CD4-positive, alpha-beta memory T cell (primary cell): ENCODE measurements around the gene LYPD1. TPM values are rescaled to one million over a fixed set of nuclear protein-coding genes. Genes with fewer than 3 reads are reported as not detected.
A peak's percentile ranks its signal among the peaks of the same experiment; 100 is the strongest.

Experiments
- CTCF ChIA-PET: fragments of 350-600 bp; sonication (Branson Sonifier 250); formaldehyde crosslinking; loops from one replicate; lab custom pipeline; 2021; ENCODE audit warnings: inconsistent platforms; ENCODE audit not compliant: partially characterized antibody; lab: Charles Lee
- POLR2A ChIA-PET: fragments of 350-600 bp; sonication (Branson Sonifier 250); formaldehyde crosslinking; loops from one replicate; lab custom pipeline; 2021; ENCODE audit not compliant: partially characterized antibody; lab: Charles Lee
- DNase-seq, 5 donors: peaks; one replicate each; pipeline versions ENCODE4 v3.0.0 to v3.0.0-alpha.2; 2020 to 2022; ENCODE audit warnings: mixed read lengths in 1 of 5
- H3K27ac ChIP-seq: one replicate; pipeline ENCODE4 v1.7.0; 2013; ENCODE audit warnings: low read depth, low read length
- H3K27me3 ChIP-seq: 2 replicates; pipeline ENCODE4 v1.7.0; 2013; ENCODE audit warnings: mild to moderate bottlenecking, low read length, moderate library complexity; ENCODE audit not compliant: insufficient read depth
- H3K36me3 ChIP-seq: 2 replicates; pipeline ENCODE4 v1.7.0; 2013; ENCODE audit warnings: mild to moderate bottlenecking, low read length, moderate library complexity; ENCODE audit not compliant: insufficient read depth
- H3K4me1 ChIP-seq: 2 replicates; pipeline ENCODE4 v1.7.0; 2013; ENCODE audit warnings: mild to moderate bottlenecking, low read length, moderate library complexity; ENCODE audit not compliant: insufficient read depth
- H3K4me3 ChIP-seq, 2 donors: one replicate each; pipeline ENCODE4 v1.7.0; 2013; ENCODE audit warnings: low read length in 2 of 2, mild to moderate bottlenecking in 1 of 2
- H3K9me3 ChIP-seq, 2 donors: one replicate each; pipeline ENCODE4 v1.7.0; 2013; ENCODE audit warnings: low read length in 2 of 2, control low read depth in 1 of 2; ENCODE audit not compliant: control insufficient read depth in 1 of 2
- H3K27ac Mint-ChIP-seq, 7 donors: one replicate each; pipeline ENCODE4 v1.8.0; 2020 to 2021; ENCODE audit warnings: mixed read lengths in 7 of 7, mild to moderate bottlenecking in 6 of 7, inconsistent platforms in 3 of 7, moderate library complexity in 3 of 7
- H3K27me3 Mint-ChIP-seq, 2 donors: one replicate each; pipeline ENCODE4 v1.8.0; 2020 to 2021; ENCODE audit warnings: mixed read lengths in 2 of 2
- H3K36me3 Mint-ChIP-seq, 2 donors: one replicate each; pipeline ENCODE4 v1.8.0; 2020 to 2021; ENCODE audit warnings: mixed read lengths in 2 of 2, inconsistent platforms in 1 of 2, mild to moderate bottlenecking in 1 of 2
- H3K4me1 Mint-ChIP-seq, 4 donors: one replicate each; pipeline ENCODE4 v1.8.0; 2020 to 2021; ENCODE audit warnings: mixed read lengths in 4 of 4, mild to moderate bottlenecking in 1 of 4
- H3K4me3 Mint-ChIP-seq, 8 donors: one replicate each; pipeline ENCODE4 v1.8.0; 2020 to 2021; ENCODE audit warnings: mixed read lengths in 8 of 8, mild to moderate bottlenecking in 7 of 8, moderate library complexity in 6 of 8, inconsistent platforms in 3 of 8
- H3K9me3 Mint-ChIP-seq, 8 donors: one replicate each; pipeline ENCODE4 v1.8.0; 2020 to 2021; ENCODE audit warnings: mixed read lengths in 8 of 8, mild to moderate bottlenecking in 5 of 8, inconsistent platforms in 3 of 8, moderate library complexity in 1 of 8
- intact Hi-C: fragments of 100-400 bp; cut with micrococcal nuclease; formaldehyde crosslinking; loops from one replicate; pipeline ENCODE4 v1.15.1; 2023
- polyA plus RNA-seq, 2 donors: library from polyadenylated mRNA; unstranded; fragments of 300-500 nt; fragmentation: Illumina TruSeq; gene quantifications; one replicate each; pipeline ENCODE4 v1.2.3, GENCODE V29; 2021
- total RNA-seq, 2 experiments: library from RNA; stranded (reverse); gene quantifications; one replicate each; pipeline ENCODE4 v1.2.3, GENCODE V29; 2021

The LYPD1 gene
- total and polyA plus RNA-seq, 4 experiments from 2014 or later, result not detected

DNA sequence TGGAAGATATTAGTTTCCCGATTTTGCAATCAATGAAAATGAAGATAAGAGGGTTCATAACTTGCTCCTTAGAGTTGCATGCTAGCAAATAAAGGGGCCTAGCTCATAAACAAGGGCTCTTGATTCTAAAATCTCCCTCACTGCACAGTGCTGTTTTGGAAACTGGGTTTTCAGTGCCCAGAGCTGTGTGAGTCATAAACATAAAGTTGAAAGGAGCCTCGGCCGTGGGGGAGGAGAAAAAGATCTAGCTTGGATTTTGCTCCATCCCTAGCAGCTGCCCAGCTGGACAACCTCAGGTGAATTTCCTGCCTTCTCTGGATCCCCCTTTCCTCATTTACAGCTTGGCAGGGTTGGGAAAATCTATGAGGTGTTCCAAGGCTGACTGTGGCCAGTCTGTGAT is 42.5 kb downstream of the LYPD1 start:
- Mint-ChIP-seq H3K36me3 (no peaks in the 10 kb centered on the region), H3K4me3 (no peak overlapping the region), H3K4me1 (no peaks in the 10 kb centered on the region), H3K27ac (no peak overlapping the region), H3K9me3 (peaks cover 0 to 6% (median under 1%) of the 10 kb centered on the region in 8 donors), H3K27me3 (peaks cover 0 to 2% of the 10 kb centered on the region in 2 donors)
- Histone ChIP-seq H3K27ac (no peak overlapping the region), H3K9me3 (no peaks in the 10 kb centered on the region), H3K4me1 (no peaks in the 10 kb centered on the region), H3K36me3 (no peaks in the 10 kb centered on the region), H3K4me3 (no peak overlapping the region), H3K27me3 (no peaks in the 10 kb centered on the region)
- CTCF ChIA-PET, result no interaction called here
- intact Hi-C loops, result no loop called here
- POLR2A ChIA-PET, result no interaction called here
- DNase-seq, result no peak

DNA sequence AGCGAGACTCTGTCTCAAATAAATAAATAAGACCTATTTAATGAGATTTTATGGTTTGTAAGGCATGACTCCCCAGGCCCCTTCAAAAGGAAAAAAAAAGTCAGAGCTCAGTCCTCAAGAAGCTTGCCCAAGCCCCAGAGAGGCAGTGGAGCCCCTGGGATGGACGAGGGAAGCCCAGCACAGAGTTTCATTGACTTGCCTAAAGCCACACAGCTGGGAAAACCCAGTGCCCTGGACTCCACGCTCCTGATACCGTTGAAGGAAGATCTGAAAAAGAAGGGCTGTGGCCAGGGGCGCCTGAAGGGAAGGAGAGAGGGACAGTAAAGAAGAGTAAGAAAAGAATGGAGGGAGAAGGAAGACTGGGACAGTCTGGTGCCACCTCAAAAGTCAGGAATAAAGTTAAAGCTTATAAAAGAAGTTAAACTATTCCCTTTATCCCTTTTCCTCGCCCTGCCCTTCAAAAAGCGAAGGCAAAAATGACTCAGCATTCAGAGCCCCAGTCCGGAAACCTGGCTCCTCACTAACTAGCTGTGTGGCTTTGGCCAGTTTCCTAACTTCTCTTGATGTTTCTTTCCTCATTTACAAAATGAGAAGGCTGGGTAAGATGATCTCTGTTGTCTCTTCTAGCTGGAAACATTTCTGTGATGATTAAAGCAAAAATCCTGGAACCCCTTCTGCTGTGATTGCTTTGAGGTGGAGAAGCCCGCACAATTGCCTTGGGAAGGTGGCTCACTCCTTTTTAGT is 46.7 kb downstream of the LYPD1 start:
- ChIA-PET POLR2A (no interaction called here), CTCF (no interaction called here)
- Mint-ChIP-seq H3K36me3 (no peaks in the 10 kb centered on the region), H3K4me3 (no peak overlapping the region), H3K4me1 (no peaks in the 10 kb centered on the region), H3K27ac (no peak overlapping the region), H3K27me3 (peaks cover 0 to 2% of the 10 kb centered on the region in 2 donors), H3K9me3 (peaks cover 0 to 4% (median 1%) of the 10 kb centered on the region in 8 donors)
- Histone ChIP-seq H3K27ac (no peak overlapping the region), H3K4me3 (no peak overlapping the region), H3K36me3 (no peaks in the 10 kb centered on the region), H3K4me1 (no peaks in the 10 kb centered on the region), H3K27me3 (no peaks in the 10 kb centered on the region), H3K9me3 (no peaks in the 10 kb centered on the region)
- no peak for DNase-seq
- intact Hi-C loops, result no loop called here

DNA sequence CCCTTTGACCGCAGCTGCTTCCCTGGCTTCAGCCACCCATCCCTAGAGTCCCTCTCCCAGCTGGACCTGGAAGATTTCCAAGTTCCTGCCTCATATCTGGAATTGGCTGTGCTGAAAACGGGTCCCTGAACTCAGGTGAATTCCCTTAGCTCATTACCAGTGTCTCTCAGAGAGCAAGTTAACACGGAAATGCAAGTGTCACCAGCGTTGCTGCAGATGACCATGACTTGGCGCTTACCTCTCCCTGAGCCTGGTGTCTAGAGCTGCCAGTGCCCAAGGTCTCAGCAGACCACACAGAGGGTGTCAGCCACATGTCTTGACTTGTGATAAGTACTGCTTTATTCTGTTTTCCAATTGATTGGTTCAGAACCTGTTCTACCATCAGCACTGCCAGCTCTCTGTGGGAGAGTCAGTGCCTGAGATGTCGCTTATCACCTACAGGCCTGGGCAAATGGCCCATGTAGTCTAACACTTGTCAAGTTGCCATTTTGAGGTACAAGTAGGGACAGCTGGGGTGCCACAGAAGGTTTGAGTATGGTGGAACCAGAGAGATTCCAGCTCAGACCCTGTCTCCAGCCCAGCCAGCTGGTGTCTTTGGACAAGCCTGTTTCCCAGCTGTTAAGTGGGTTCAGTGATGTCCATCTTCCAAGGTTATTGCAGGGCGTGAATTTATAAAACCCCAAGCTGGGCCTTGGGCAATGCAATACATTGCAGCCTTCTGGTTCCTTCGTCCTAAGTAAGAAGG is 48.7 kb downstream of the LYPD1 start:
- H3K36me3 ChIP-seq, result no peaks in the 10 kb centered on the region
- peaks cover 0 to 4% (median 1%) of the 10 kb centered on the region in 8 donors for H3K9me3 Mint-ChIP-seq
- H3K27ac Mint-ChIP-seq, result no peak overlapping the region
- ChIA-PET CTCF (no interaction called here), POLR2A (no interaction called here)
- DNase-seq, result no peak
- H3K27ac ChIP-seq, result no peak overlapping the region
- no peaks in the 10 kb centered on the region for H3K27me3 ChIP-seq
- no peak overlapping the region for H3K4me3 ChIP-seq
- H3K4me1 ChIP-seq, result no peaks in the 10 kb centered on the region
- no peak overlapping the region for H3K4me3 Mint-ChIP-seq
- peaks cover 0 to 2% of the 10 kb centered on the region in 2 donors for H3K27me3 Mint-ChIP-seq
- H3K4me1 Mint-ChIP-seq, result no peaks in the 10 kb centered on the region
- no peaks in the 10 kb centered on the region for H3K9me3 ChIP-seq
- H3K36me3 Mint-ChIP-seq, result no peaks in the 10 kb centered on the region
- intact Hi-C loops, result no loop called here

DNA sequence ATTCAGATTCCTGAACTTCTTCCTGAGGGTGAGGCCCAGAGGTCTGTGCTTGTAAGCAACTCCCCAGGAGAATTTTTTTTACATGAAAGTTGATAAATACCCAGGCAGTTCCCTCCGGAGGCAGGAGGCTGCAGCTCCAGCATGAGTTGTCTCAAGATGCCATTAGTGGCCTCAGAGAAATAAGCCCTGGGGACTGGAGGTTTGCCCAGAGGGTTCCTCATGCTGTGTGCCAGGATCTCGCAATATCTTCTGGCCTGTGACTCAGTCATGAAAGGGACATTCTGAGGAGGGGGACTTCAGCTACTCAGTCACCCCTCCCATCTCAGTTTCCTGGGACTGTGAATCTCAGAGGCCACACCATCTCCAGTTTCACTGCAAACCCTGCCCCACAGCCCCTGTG is 49.9 kb downstream of the LYPD1 start:
- no peak for DNase-seq
- no peaks in the 10 kb centered on the region for H3K27me3 ChIP-seq
- Mint-ChIP-seq H3K36me3 (no peaks in the 10 kb centered on the region), H3K4me1 (no peaks in the 10 kb centered on the region), H3K9me3 (peaks cover 0 to 5% (median under 1%) of the 10 kb centered on the region in 8 donors), H3K4me3 (no peak overlapping the region), H3K27me3 (peaks cover 0 to 2% of the 10 kb centered on the region in 2 donors), H3K27ac (no peak overlapping the region)
- no peaks in the 10 kb centered on the region for H3K36me3 ChIP-seq
- no peak overlapping the region for H3K4me3 ChIP-seq
- ChIA-PET POLR2A (no interaction called here), CTCF (no interaction called here)
- intact Hi-C loops, result no loop called here
- no peaks in the 10 kb centered on the region for H3K9me3 ChIP-seq
- no peaks in the 10 kb centered on the region for H3K4me1 ChIP-seq
- no peak overlapping the region for H3K27ac ChIP-seq

DNA sequence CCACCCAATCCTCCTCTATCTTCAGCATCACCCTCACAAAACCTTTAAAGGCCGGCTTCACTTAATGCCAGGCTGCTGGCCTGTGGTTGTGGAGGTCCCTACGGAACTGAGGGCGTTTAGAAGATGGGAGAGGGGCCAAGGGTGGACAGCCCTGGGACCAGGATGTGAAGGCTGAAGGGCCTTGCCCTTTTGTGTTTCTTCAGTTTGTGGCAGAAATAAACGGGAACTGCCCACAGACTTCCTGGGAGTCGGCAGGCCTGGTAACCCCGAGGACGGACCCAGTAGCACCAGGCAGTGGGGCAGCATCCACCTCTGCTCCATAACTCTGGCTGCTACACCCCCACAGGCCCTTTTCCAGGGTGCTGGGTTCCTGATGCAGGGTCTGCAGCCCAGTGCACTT is 51.3 kb downstream of the LYPD1 start:
- no peaks in the 10 kb centered on the region for H3K27me3 ChIP-seq
- intact Hi-C loops, result no loop called here
- H3K27me3 Mint-ChIP-seq, result no peaks in the 10 kb centered on the region
- no peaks in the 10 kb centered on the region for H3K36me3 ChIP-seq
- no peak overlapping the region for H3K27ac ChIP-seq
- H3K9me3 ChIP-seq, result no peaks in the 10 kb centered on the region
- H3K27ac Mint-ChIP-seq, result no peak overlapping the region
- no peak overlapping the region for H3K4me3 Mint-ChIP-seq
- ChIA-PET POLR2A (no interaction called here), CTCF (no interaction called here)
- H3K4me1 ChIP-seq, result no peaks in the 10 kb centered on the region
- H3K4me1 Mint-ChIP-seq, result no peaks in the 10 kb centered on the region
- H3K4me3 ChIP-seq, result no peak overlapping the region
- H3K9me3 Mint-ChIP-seq, result peaks cover 0 to 4% (median 0%) of the 10 kb centered on the region in 8 donors
- DNase-seq, result no peak
- H3K36me3 Mint-ChIP-seq, result no peaks in the 10 kb centered on the region

DNA sequence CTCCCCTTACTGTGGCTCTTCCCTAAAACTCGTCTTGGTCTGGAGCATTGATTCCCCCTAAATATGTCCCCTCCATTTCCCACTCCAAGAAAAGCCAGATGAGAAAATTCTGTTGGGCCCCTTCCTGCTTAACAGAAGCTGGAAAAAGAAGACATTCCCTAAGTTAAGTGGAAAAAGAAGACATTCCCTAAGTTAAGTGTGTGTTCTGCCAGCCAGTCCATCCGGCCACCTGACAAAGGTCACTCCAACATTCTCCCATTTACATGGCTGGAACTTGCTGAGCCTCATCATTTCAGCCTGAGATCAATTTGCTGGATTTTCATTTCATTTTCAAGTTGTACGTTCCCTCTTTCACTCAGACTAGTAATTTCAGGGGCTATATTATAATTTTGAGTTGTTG is 52.0 kb downstream of the LYPD1 start:
- DNase-seq, result no peak
- no peaks in the 10 kb centered on the region for H3K27me3 ChIP-seq
- Mint-ChIP-seq H3K4me3 (no peak overlapping the region), H3K4me1 (no peaks in the 10 kb centered on the region), H3K36me3 (no peaks in the 10 kb centered on the region), H3K27me3 (no peaks in the 10 kb centered on the region), H3K9me3 (peaks cover 0 to 4% (median 0%) of the 10 kb centered on the region in 8 donors), H3K27ac (peak overlapping the region in 1 of 7 donors; percentile 68)
- ChIA-PET CTCF (no interaction called here), POLR2A (no interaction called here)
- H3K4me3 ChIP-seq, result no peak overlapping the region
- no peaks in the 10 kb centered on the region for H3K4me1 ChIP-seq
- no peak overlapping the region for H3K27ac ChIP-seq
- no peaks in the 10 kb centered on the region for H3K9me3 ChIP-seq
- intact Hi-C loops, result no loop called here
- H3K36me3 ChIP-seq, result no peaks in the 10 kb centered on the region

DNA sequence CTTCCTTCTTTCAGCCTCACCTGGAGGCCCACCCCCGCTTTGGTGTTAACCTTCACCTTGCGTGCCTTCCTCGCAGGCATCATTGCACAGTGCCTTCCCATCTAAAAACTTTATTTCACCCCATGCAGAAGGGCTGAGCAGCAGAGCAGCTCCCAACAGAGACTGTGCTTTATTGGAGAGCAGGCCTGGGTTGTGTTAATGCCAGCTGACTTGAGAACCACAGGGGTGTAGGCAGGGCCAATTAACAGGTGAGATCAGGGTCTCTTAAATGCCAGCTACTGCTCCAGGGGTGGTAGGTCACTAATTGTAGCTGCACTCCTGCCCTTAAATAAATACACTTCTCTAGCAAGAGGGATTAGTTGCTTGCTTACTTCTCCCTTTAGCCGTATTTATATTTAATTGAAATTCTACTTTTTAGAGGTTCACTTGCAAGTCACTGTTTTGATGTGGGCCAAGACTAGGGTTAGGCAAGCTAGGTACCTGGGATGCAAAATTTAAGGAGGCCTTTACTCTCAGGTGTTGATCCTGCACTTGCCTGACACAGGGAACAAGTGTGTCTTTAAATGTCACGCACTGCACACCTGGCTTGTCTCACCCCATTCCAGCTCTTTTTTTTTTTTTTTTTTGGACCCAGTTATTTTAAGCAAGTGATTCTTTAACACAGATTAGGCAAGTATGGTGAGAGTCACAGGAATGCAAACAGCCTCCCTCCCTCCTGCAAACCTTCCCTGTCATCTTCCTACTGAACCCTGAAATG is 54.5 kb downstream of the LYPD1 start:
- no peaks in the 10 kb centered on the region for H3K27me3 Mint-ChIP-seq
- H3K27ac ChIP-seq, result no peak overlapping the region
- H3K36me3 Mint-ChIP-seq, result no peaks in the 10 kb centered on the region
- intact Hi-C loops, result no loop called here
- H3K9me3 Mint-ChIP-seq, result peaks cover 0 to 6% (median 0%) of the 10 kb centered on the region in 8 donors
- no peak overlapping the region for H3K27ac Mint-ChIP-seq
- no peak overlapping the region for H3K4me3 ChIP-seq
- no peaks in the 10 kb centered on the region for H3K27me3 ChIP-seq
- H3K4me3 Mint-ChIP-seq, result no peak overlapping the region
- no peaks in the 10 kb centered on the region for H3K9me3 ChIP-seq
- ChIA-PET POLR2A (no interaction called here), CTCF (no interaction called here)
- no peak for DNase-seq
- H3K4me1 ChIP-seq, result no peaks in the 10 kb centered on the region
- no peaks in the 10 kb centered on the region for H3K36me3 ChIP-seq
- no peaks in the 10 kb centered on the region for H3K4me1 Mint-ChIP-seq
